NCI-H226 (cell line): ENCODE data around the gene IGSF22.
A peak's percentile ranks its signal among the peaks of the same experiment; 100 is the strongest.
"Not testable (repeated sequence)": the region's sequence is repeated elsewhere in the genome, so short reads cannot be mapped to it uniquely, and the experiment has no call there.

Experiments
- DNase-seq: peaks from one replicate; pipeline ENCODE4 v3.0.0-alpha.2; 2015

IGSF22 gene

DNA sequence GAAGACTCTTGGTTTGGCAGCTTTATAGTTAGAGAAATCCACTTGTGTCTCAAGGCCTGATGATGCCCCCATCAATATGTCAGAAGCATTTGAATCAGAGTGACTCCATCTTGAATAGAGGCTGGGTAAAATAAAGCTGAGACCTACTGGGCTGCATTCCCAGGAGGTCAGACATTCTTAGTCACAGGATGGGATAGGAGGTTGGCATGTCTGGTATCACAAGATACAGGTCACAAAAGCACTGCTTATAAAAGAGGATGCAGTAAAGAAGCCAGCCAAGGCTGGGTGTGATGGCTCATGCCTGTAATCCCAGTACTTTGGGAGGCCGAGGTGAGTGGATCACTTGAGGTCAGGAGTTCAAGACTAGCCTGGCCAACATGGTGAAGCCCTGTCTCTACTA, 44.0 kb downstream of the IGSF22 start:
- DNase-seq: not testable (repeated sequence)

DNA sequence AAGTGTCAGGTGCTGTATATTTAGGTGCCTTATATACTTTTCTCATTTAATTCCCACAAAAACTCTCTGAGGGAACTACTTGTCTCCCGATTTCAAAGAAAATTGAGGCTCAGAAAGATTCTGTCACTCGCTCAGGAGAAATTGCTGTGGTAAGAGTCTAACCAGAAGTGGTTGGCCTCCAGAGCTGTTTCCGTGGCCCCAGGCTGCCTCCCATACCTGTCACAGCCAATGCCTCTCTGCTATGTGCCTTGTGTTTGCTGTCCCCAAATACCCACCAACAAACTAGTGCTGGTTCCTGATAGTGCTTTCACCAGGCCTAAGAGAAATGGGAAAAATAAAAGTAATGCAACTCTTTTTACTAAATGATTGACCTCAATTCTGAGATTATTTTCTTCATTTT, 48.4 kb downstream of the IGSF22 start:
- no peak for DNase-seq

DNA sequence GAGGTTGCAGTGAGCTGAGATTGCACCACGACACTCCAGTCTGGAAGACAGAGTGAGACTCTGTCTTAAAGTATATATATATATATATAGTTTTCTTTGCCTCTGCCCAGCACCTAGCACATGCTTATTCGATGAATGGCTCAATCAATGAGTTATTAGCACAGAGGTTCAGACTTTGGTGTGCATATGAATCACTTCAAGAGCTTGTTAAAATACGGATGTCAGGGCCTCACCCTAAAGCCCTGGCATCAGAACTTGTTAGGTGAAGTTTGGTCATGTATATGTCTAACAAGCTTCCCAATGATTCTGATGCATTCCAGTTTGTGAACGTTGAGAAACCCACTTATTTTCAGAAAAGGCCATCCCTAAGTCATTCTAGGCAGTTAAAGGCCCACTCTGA, 49.2 kb downstream of the IGSF22 start:
- no peak for DNase-seq

DNA sequence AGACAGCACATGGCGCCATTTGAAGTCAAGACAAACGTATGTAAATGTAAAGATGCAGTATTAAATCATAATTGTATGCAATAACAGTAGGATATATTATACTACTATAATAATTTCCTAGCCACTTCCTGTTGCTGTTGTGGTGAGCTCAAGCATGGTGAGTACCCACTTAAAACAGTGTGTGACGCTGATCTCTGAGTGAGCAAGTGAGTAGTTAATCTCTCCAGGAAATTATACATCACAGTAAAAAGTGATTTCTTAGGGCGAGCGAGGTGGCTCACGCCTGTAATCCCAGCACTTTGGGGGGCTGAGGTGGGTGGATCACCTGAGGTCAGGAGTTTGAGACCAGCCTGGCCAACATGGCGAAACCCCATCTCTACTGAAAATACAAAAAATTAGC, 53.8 kb downstream of the IGSF22 start:
- peak; percentile 28 for DNase-seq

- DNase-seq: no peak
Measured at GRCh38 chr11:18671246-18671645, 54.7 kb downstream of the IGSF22 start.

DNA sequence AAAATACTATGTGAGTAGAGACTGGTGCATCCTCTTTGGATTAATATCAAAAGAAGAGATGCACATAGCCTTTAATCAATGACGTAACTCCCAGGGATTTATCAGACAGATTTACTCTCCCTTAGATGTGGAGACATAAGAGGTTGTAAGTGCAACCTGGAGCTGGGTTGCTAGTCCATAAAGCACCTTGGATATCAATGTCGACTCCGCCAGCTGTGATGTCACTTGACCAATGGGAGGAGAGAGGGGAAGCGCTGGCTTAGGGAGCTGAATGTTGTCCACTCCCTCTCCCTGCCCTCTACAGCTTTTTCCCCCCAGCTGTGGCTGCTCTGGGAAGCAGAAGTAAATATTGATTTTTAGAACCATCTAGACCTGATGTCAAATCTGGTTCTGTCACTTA, 56.3 kb downstream of the IGSF22 start:
- no peak for DNase-seq

- DNase-seq: no peak
Measured at GRCh38 chr11:18669219-18669596, 56.8 kb downstream of the IGSF22 start.

DNA sequence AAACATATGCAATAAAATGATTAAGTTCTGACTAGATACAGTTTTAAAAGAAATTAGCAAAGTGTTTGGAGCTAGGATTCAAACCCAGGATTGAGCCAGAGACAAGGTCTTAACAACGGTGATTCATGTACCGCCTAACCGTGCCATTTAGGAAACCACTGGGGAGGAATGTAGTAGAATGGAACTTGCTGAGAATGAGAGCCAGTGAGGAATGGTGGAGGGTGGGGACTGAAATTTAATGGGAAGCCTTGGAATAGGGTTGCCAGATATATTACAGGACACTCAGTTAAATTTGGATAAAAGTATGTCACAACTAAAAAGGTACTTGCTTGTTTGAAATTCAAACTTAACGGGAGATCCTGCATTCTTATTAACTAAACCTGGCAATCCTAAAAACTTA, 57.9 kb downstream of the IGSF22 start:
- DNase-seq: no peak

- not testable (repeated sequence) for DNase-seq
Measured at GRCh38 chr11:18665353-18665872, 60.6 kb downstream of the IGSF22 start.

DNA sequence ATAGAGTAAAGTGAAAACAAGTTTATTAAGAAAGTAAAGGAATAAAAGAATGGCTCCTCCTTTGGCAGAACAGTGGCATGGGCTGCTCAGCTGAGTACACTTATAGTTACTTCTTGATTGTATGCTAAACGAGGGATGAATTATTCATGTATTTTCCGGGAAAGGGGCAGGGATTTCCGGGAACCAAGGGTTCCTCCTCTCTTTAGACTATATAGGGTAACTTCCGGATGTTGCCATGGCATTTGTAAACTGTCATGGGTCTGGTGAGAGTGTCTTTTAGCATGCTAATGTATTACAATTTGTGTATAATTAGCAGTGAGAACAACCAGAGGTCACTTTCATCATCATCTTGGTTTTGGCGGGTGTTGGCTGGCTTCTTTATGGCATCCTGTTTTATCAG, 68.3 kb downstream of the IGSF22 start:
- DNase-seq: no peak
